Neuronal stem cell (in vitro differentiated cells): ENCODE data around the gene AOPEP.
A peak's percentile ranks its signal among the peaks of the same experiment; 100 is the strongest.

Source experiments
- DNase-seq: peaks from one replicate; pipeline ENCODE4 v3.0.0-alpha.2; 2013; ENCODE audit warnings: low spot score
- H2AFZ ChIP-seq: one replicate; pipeline ENCODE4 v1.6.1; 2013; ENCODE audit warnings: mild to moderate bottlenecking, low read length, inconsistent platforms
- H2AK5ac ChIP-seq: 2 replicates; pipeline ENCODE4 v1.6.1; 2013; ENCODE audit warnings: low read depth, mild to moderate bottlenecking, inconsistent platforms, low read length, moderate library complexity, mixed read lengths
- H2BK120ac ChIP-seq: 2 replicates; pipeline ENCODE4 v1.6.1; 2013; ENCODE audit warnings: low read depth, mild to moderate bottlenecking, inconsistent platforms, low read length, moderate library complexity, mixed read lengths
- H2BK12ac ChIP-seq: one replicate; pipeline ENCODE4 v1.6.1; 2013; ENCODE audit warnings: low read length, inconsistent platforms
- H2BK15ac ChIP-seq: 2 replicates; pipeline ENCODE4 v1.6.1; 2013; ENCODE audit warnings: mild to moderate bottlenecking, low read length, inconsistent platforms, mixed read lengths
- H2BK5ac ChIP-seq: one replicate; pipeline ENCODE4 v1.6.1; 2013; ENCODE audit warnings: inconsistent platforms, mild to moderate bottlenecking, low read length, moderate library complexity
- H3K14ac ChIP-seq: one replicate; pipeline ENCODE4 v1.6.1; 2013; ENCODE audit warnings: low read length, inconsistent platforms
- H3K18ac ChIP-seq: 2 replicates; pipeline ENCODE4 v1.6.1; 2013; ENCODE audit warnings: low read length, inconsistent platforms
- H3K23ac ChIP-seq: 2 replicates; pipeline ENCODE4 v1.6.1; 2013; ENCODE audit warnings: low read depth, mild to moderate bottlenecking, mixed read lengths, low read length, inconsistent platforms; ENCODE audit not compliant: poor library complexity
- H3K27ac ChIP-seq: replicated peaks from 3 replicates; pipeline ENCODE4 v1.5.1; 2013; ENCODE audit warnings: low read length, inconsistent platforms
- H3K27me3 ChIP-seq, 3 experiments: 2 replicates each; pipeline ENCODE4 v1.6.1; 2013; ENCODE audit warnings: low read length in 3 of 3, mild to moderate bottlenecking in 2 of 3, inconsistent platforms in 1 of 3, low read depth in 1 of 3, mixed read lengths in 1 of 3, moderate library complexity in 1 of 3; ENCODE audit not compliant: control insufficient read depth in 3 of 3, insufficient read depth in 3 of 3
- H3K36me3 ChIP-seq, 2 donors: replicated peaks in 1 of 2; 2 replicates each; pipeline ENCODE4 v1.6.1; 2013; ENCODE audit warnings: low read length in 2 of 2; ENCODE audit not compliant: control insufficient read depth in 2 of 2, insufficient read depth in 2 of 2
- H3K4ac ChIP-seq: 2 replicates; pipeline ENCODE4 v1.6.1; 2013; ENCODE audit warnings: inconsistent platforms, mild to moderate bottlenecking, low read length, moderate library complexity
- H3K4me1 ChIP-seq, 2 donors: 1 replicate in 1 of 2; 2 replicates in 1 of 2; pipeline ENCODE4 v1.6.1; 2013; ENCODE audit warnings: low read length in 2 of 2, low read depth in 1 of 2; ENCODE audit not compliant: control insufficient read depth in 2 of 2, insufficient read depth in 1 of 2
- H3K4me2 ChIP-seq: one replicate; pipeline ENCODE4 v1.6.1; 2013; ENCODE audit warnings: mild to moderate bottlenecking, low read length, inconsistent platforms; ENCODE audit not compliant: insufficient read depth, poor library complexity, severe bottlenecking
- H3K4me3 ChIP-seq, 2 donors: 2 replicates each; pipeline ENCODE4 v1.5.1; 2013; ENCODE audit warnings: low read length in 2 of 2, mild to moderate bottlenecking in 2 of 2, inconsistent platforms in 1 of 2, moderate library complexity in 1 of 2
- H3K79me1 ChIP-seq: one replicate; pipeline ENCODE4 v1.6.1; 2013; ENCODE audit warnings: low read depth, mild to moderate bottlenecking, inconsistent platforms, low read length, moderate library complexity
- H3K9ac ChIP-seq: one replicate; pipeline ENCODE4 v1.6.1; 2013; ENCODE audit warnings: mild to moderate bottlenecking, low read depth, low read length, inconsistent platforms; ENCODE audit not compliant: poor library complexity
- H3K9me3 ChIP-seq, 2 donors: replicated peaks in 1 of 2; 2 replicates each; pipeline versions ENCODE3 to v1.6.1; 2013; ENCODE audit warnings: low read length in 2 of 2, mild to moderate bottlenecking in 2 of 2, inconsistent platforms in 1 of 2, low read depth in 1 of 2, mixed read lengths in 1 of 2, moderate library complexity in 1 of 2; ENCODE audit not compliant: control insufficient read depth in 2 of 2, insufficient read depth in 1 of 2
- H4K8ac ChIP-seq: one replicate; pipeline ENCODE4 v1.6.1; 2013; ENCODE audit warnings: low read depth, mild to moderate bottlenecking, inconsistent platforms, low read length, moderate library complexity
- H4K91ac ChIP-seq: one replicate; pipeline ENCODE4 v1.6.1; 2013; ENCODE audit warnings: low read length, low read depth, mild to moderate bottlenecking, inconsistent platforms; ENCODE audit not compliant: poor library complexity
- WGBS, 2 donors: extraction: QIAGEN DNeasy Blood & Tissue Kit; methylation state at CpG; one replicate each; pipeline ENCODE4 v1.1.7; 2013; ENCODE audit warnings: missing lambda C conversion rate in 2 of 2, mixed read lengths in 1 of 2; ENCODE audit not compliant: insufficient read length in 2 of 2, insufficient replicate concordance in 1 of 2; ENCODE audit errors: extremely low coverage in 2 of 2; 5-methylcytosine and 5-hydroxymethylcytosine counted together

The AOPEP gene

GRCh38 chr9:95061916-95062595, 335.6 kb downstream of the AOPEP start:
- Histone ChIP-seq H3K9me3 (no peaks in the 10 kb centered on the region), H2BK12ac (no peak overlapping the region), H2BK15ac (no peak overlapping the region), H3K18ac (no peak overlapping the region), H2AFZ (no peak overlapping the region), H3K36me3 (peaks cover 3 to 49% of the 10 kb centered on the region in 2 donors), H3K4me2 (no peak overlapping the region), H2AK5ac (no peak overlapping the region), H3K9ac (no peak overlapping the region), H3K79me1 (no peaks in the 10 kb centered on the region), H3K14ac (no peak overlapping the region), H3K4ac (no peak overlapping the region), H3K27ac (no peak overlapping the region), H4K8ac (no peak overlapping the region), H3K4me3 (no peak overlapping the region), H3K23ac (no peak overlapping the region), H3K27me3 (no peaks in the 10 kb centered on the region), H2BK5ac (no peak overlapping the region), H2BK120ac (no peak overlapping the region), H4K91ac (no peak overlapping the region), H3K4me1 (peaks cover 3 to 10% of the 10 kb centered on the region in 2 donors)
- WGBS, 2 donors: no CpG with 5 or more reads among the region's 13 CpGs
- DNase-seq: no peak

DNA sequence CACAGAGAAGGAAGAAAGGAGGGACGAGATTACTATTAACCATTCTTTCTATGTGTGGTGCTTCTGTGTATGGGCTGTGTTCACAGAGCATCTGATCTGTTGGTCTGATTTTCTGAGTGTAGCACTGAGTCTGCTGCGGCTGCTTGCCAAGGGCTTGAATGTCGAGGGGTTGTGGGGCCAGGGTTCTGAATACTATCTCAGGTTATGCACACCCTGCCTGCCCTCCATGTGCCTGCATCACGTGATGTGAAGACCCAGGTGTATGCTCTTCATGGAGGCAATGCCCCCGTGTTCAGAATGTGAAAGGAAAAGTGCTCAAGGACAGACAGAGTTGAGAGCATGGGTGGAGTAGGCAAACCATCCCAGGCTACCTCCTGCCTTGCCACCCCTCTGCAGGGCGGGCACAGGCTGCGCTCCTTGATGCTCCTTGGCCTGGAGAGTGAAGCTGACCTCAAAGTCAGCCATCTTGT, 336.1 kb downstream of the AOPEP start:
- no peak overlapping the region for H3K4ac ChIP-seq
- H2AFZ ChIP-seq: no peak overlapping the region
- no peak overlapping the region for H2AK5ac ChIP-seq
- no peak overlapping the region for H3K14ac ChIP-seq
- H4K91ac ChIP-seq: no peak overlapping the region
- H3K27me3 ChIP-seq: no peaks in the 10 kb centered on the region
- H3K27ac ChIP-seq: no peak overlapping the region
- no peak overlapping the region for H2BK15ac ChIP-seq
- H3K18ac ChIP-seq: no peak overlapping the region
- H3K23ac ChIP-seq: peak overlapping the region; percentile 8
- DNase-seq: no peak
- H3K9ac ChIP-seq: no peak overlapping the region
- no peak overlapping the region for H2BK12ac ChIP-seq
- no peak overlapping the region for H2BK5ac ChIP-seq
- no peak overlapping the region for H4K8ac ChIP-seq
- no peak overlapping the region for H3K4me3 ChIP-seq
- no peak overlapping the region for H2BK120ac ChIP-seq
- peaks cover 0 to 10% of the 10 kb centered on the region in 2 donors for H3K4me1 ChIP-seq
- H3K9me3 ChIP-seq: no peaks in the 10 kb centered on the region
- no peak overlapping the region for H3K4me2 ChIP-seq
- WGBS, 2 donors: no CpG with 5 or more reads among the region's 7 CpGs
- no peaks in the 10 kb centered on the region for H3K79me1 ChIP-seq
- H3K36me3 ChIP-seq: peaks cover 3 to 53% of the 10 kb centered on the region in 2 donors

- H3K4me3 ChIP-seq: no peak overlapping the region
- no peaks in the 10 kb centered on the region for H3K27me3 ChIP-seq
- no peak overlapping the region for H2AK5ac ChIP-seq
- peaks cover 3 to 60% of the 10 kb centered on the region in 2 donors for H3K36me3 ChIP-seq
- H3K18ac ChIP-seq: no peak overlapping the region
- no peak overlapping the region for H2BK15ac ChIP-seq
- H3K9me3 ChIP-seq: no peaks in the 10 kb centered on the region
- H3K79me1 ChIP-seq: no peaks in the 10 kb centered on the region
- no peak for DNase-seq
- no peak overlapping the region for H3K14ac ChIP-seq
- H2BK12ac ChIP-seq: no peak overlapping the region
- no peak overlapping the region for H3K23ac ChIP-seq
- no peak overlapping the region for H3K4ac ChIP-seq
- no peak overlapping the region for H3K27ac ChIP-seq
- H2AFZ ChIP-seq: no peak overlapping the region
- no peak overlapping the region for H4K91ac ChIP-seq
- no peak overlapping the region for H2BK5ac ChIP-seq
- no peak overlapping the region for H3K4me2 ChIP-seq
- no peak overlapping the region for H4K8ac ChIP-seq
- H3K9ac ChIP-seq: no peak overlapping the region
- no CpG with 5 or more reads among the region's 10 CpGs for WGBS, 2 donors
- H3K4me1 ChIP-seq: peaks cover 0 to 10% of the 10 kb centered on the region in 2 donors
- no peak overlapping the region for H2BK120ac ChIP-seq
These were observed 336.8 kb downstream of the AOPEP start for GRCh38 chr9:95063300-95063699.

DNA sequence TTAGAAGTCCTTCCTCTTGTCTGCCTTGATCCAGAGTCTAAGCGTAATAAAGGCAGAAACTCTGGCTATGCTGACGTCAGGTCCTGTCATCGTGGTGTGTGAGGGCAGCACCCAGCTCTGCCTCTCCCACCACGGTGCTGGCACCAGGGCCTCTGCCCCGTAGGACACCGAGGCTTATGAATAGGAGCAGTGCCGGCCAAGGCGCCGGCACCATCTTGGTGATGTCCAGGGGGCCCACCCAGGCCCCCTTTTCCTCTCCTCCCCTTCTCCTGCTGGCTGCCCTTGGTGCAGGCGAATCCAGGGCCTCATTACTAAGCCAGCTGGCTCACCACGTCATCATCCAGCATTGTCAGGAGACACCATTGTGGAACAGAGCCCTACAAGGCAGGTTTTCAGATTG, 338.7 kb downstream of the AOPEP start:
- no CpG with 5 or more reads among the region's 11 CpGs for whole genome bisulfite sequencing, 2 donors

More for the DNA sequence above, 338.7 kb downstream of the AOPEP start:
- Histone ChIP-seq H2BK12ac (no peak overlapping the region), H3K9me3 (no peaks in the 10 kb centered on the region), H4K91ac (no peak overlapping the region), H3K27me3 (no peaks in the 10 kb centered on the region), H2BK5ac (no peak overlapping the region), H2BK120ac (no peak overlapping the region), H3K4ac (no peak overlapping the region), H3K4me2 (no peak overlapping the region), H3K18ac (peak overlapping the region; percentile 30), H2BK15ac (no peak overlapping the region), H3K79me1 (no peaks in the 10 kb centered on the region), H3K27ac (no peak overlapping the region), H2AK5ac (no peak overlapping the region), H4K8ac (no peak overlapping the region), H3K9ac (peak overlapping the region; percentile 24), H3K14ac (no peak overlapping the region), H3K36me3 (peaks cover 3 to 76% of the 10 kb centered on the region in 2 donors), H2AFZ (no peak overlapping the region), H3K4me1 (peaks cover 0 to 7% of the 10 kb centered on the region in 2 donors), H3K23ac (no peak overlapping the region), H3K4me3 (no peak overlapping the region)
- no peak for DNase-seq
